H9 (cell line): ENCODE measurements around the gene MCM3AP. TPM values are rescaled to one million over a fixed set of nuclear protein-coding genes. Genes with fewer than 3 reads are reported as not detected.
A peak's percentile ranks its signal among the peaks of the same experiment; 100 is the strongest.

Source experiments
- DNase-seq: peaks from one replicate; pipeline ENCODE4 v3.0.0-alpha.2; 2017
- H2AFZ ChIP-seq: one replicate; pipeline ENCODE4 v1.6.1; 2013; ENCODE audit warnings: mild to moderate bottlenecking, low read length, control low read depth, moderate library complexity
- H2AK5ac ChIP-seq: 2 replicates; pipeline ENCODE4 v1.6.1; 2013; ENCODE audit warnings: low read length, control low read depth, mixed read lengths; ENCODE audit not compliant: insufficient read length
- H2BK120ac ChIP-seq: one replicate; pipeline ENCODE4 v1.6.1; 2013; ENCODE audit warnings: low read depth, mild to moderate bottlenecking, low read length, control low read depth, inconsistent platforms; ENCODE audit not compliant: poor library complexity, severe bottlenecking
- H2BK12ac ChIP-seq: 2 replicates; pipeline ENCODE4 v1.6.1; 2013; ENCODE audit warnings: low read length, control low read depth, mixed read lengths, low read depth; ENCODE audit not compliant: insufficient read length
- H2BK15ac ChIP-seq: 2 replicates; pipeline ENCODE4 v1.6.1; 2013; ENCODE audit warnings: low read depth, low read length, control low read depth
- H2BK20ac ChIP-seq: one replicate; pipeline ENCODE4 v1.6.1; 2013; ENCODE audit warnings: low read depth, mild to moderate bottlenecking, low read length, control low read depth, inconsistent platforms; ENCODE audit not compliant: poor library complexity, severe bottlenecking
- H2BK5ac ChIP-seq: 2 replicates; pipeline ENCODE4 v1.6.1; 2013; ENCODE audit warnings: low read length, control low read depth, mixed read lengths; ENCODE audit not compliant: insufficient read length
- H3K14ac ChIP-seq: 2 replicates; pipeline ENCODE4 v1.6.1; 2013; ENCODE audit warnings: low read length, control low read depth; ENCODE audit not compliant: insufficient read depth
- H3K18ac ChIP-seq: 2 replicates; pipeline ENCODE4 v1.6.1; 2013; ENCODE audit warnings: low read depth, mild to moderate bottlenecking, mixed read lengths, low read length, control low read depth; ENCODE audit not compliant: insufficient read length
- H3K23ac ChIP-seq: 2 replicates; pipeline ENCODE4 v1.6.1; 2013; ENCODE audit warnings: low read length, control low read depth, mixed read lengths, low read depth; ENCODE audit not compliant: insufficient read length
- H3K23me2 ChIP-seq: 2 replicates; pipeline ENCODE4 v1.6.1; 2013; ENCODE audit warnings: low read depth, mild to moderate bottlenecking, mixed read lengths, low read length, control low read depth; ENCODE audit not compliant: insufficient read length, poor library complexity, severe bottlenecking
- H3K27ac ChIP-seq: 2 replicates; pipeline ENCODE4 v1.5.1; 2013; ENCODE audit warnings: low read length, control low read depth, mixed read lengths, low read depth; ENCODE audit not compliant: insufficient read length
- H3K27me3 ChIP-seq: 2 replicates; pipeline ENCODE4 v1.6.1; 2013; ENCODE audit warnings: low read length, control low read depth, inconsistent platforms; ENCODE audit not compliant: insufficient read depth
- H3K4ac ChIP-seq: 2 replicates; pipeline ENCODE4 v1.6.1; 2013; ENCODE audit warnings: low read depth, mild to moderate bottlenecking, control low read depth, inconsistent platforms, low read length, moderate library complexity
- H3K4me1 ChIP-seq: 2 replicates; pipeline ENCODE4 v1.6.1; 2013; ENCODE audit warnings: low read length, control low read depth, inconsistent platforms; ENCODE audit not compliant: insufficient read depth
- H3K4me2 ChIP-seq: 2 replicates; pipeline ENCODE4 v1.6.1; 2013; ENCODE audit warnings: low read length, control low read depth, mixed read lengths; ENCODE audit not compliant: insufficient read length, insufficient read depth
- H3K56ac ChIP-seq: 2 replicates; pipeline ENCODE4 v1.6.1; 2013; ENCODE audit warnings: low read depth, mild to moderate bottlenecking, mixed read lengths, low read length, control low read depth; ENCODE audit not compliant: insufficient read length
- H3K79me1 ChIP-seq: 2 replicates; pipeline ENCODE4 v1.6.1; 2013; ENCODE audit warnings: low read depth, mild to moderate bottlenecking, moderate library complexity, low read length, control low read depth, inconsistent platforms; ENCODE audit not compliant: insufficient read depth, poor library complexity, severe bottlenecking
- H3K79me2 ChIP-seq: 2 replicates; pipeline ENCODE4 v1.6.1; 2013; ENCODE audit warnings: low read length, control low read depth, inconsistent platforms; ENCODE audit not compliant: insufficient read depth
- H3K9ac ChIP-seq: 2 replicates; pipeline ENCODE4 v1.6.1; 2013; ENCODE audit warnings: low read length, control low read depth, mixed read lengths; ENCODE audit not compliant: insufficient read length; ENCODE audit errors: extremely low read depth
- H3K9me3 ChIP-seq: one replicate; pipeline ENCODE4 v1.6.1; 2013; ENCODE audit warnings: low read depth, low read length, inconsistent platforms; ENCODE audit not compliant: control insufficient read depth
- H3T11ph ChIP-seq: one replicate; pipeline ENCODE4 v1.6.1; 2013; ENCODE audit warnings: mild to moderate bottlenecking, low read length, control low read depth, inconsistent platforms
- H4K20me1 ChIP-seq: one replicate; pipeline ENCODE4 v1.6.1; 2013; ENCODE audit not compliant: control insufficient read depth, insufficient read length, insufficient read depth
- H4K5ac ChIP-seq: 2 replicates; pipeline ENCODE4 v1.6.1; 2013; ENCODE audit warnings: low read depth, mild to moderate bottlenecking, mixed read lengths, low read length, control low read depth; ENCODE audit not compliant: insufficient read length
- H4K8ac ChIP-seq: replicated peaks from 2 replicates; pipeline ENCODE4 v1.6.1; 2013; ENCODE audit warnings: low read length, control low read depth, mixed read lengths, low read depth; ENCODE audit not compliant: insufficient read length
- H4K91ac ChIP-seq: 2 replicates; pipeline ENCODE4 v1.6.1; 2013; ENCODE audit warnings: low read depth, mild to moderate bottlenecking, moderate library complexity, mixed read lengths, low read length, control low read depth; ENCODE audit not compliant: insufficient read length
- H3K27ac Mint-ChIP-seq, 3 experiments: 2 replicates in 2 of 3; 3 replicates in 1 of 3; pipeline ENCODE4 v1.8.0; 2020 to 2021; ENCODE audit warnings: mixed read lengths in 3 of 3, mild to moderate bottlenecking in 1 of 3, moderate library complexity in 1 of 3
- H3K27me3 Mint-ChIP-seq: 2 replicates; pipeline ENCODE4 v1.8.0; 2021; ENCODE audit warnings: low read depth, mild to moderate bottlenecking, moderate library complexity, mixed read lengths
- H3K36me3 Mint-ChIP-seq, 3 experiments: 2 replicates in 2 of 3; 3 replicates in 1 of 3; pipeline ENCODE4 v1.8.0; 2020 to 2021; ENCODE audit warnings: low read depth in 3 of 3, mixed read lengths in 3 of 3; ENCODE audit not compliant: insufficient read depth in 1 of 3
- H3K4me1 Mint-ChIP-seq, 2 experiments: 2 replicates each; pipeline ENCODE4 v1.8.0; 2020; ENCODE audit warnings: mixed read lengths in 2 of 2
- H3K4me3 Mint-ChIP-seq, 2 experiments: 2 replicates in 1 of 2; 3 replicates in 1 of 2; pipeline ENCODE4 v1.8.0; 2020 to 2021; ENCODE audit warnings: mild to moderate bottlenecking in 2 of 2, mixed read lengths in 2 of 2, moderate library complexity in 1 of 2
- H3K9me3 Mint-ChIP-seq, 2 experiments: 2 replicates in 1 of 2; 3 replicates in 1 of 2; pipeline ENCODE4 v1.8.0; 2020; ENCODE audit warnings: mild to moderate bottlenecking in 2 of 2, mixed read lengths in 2 of 2, moderate library complexity in 1 of 2
- CTCF ChIP-seq: fragments of 200-600 bp; sonication (generic); conservative IDR thresholded peaks from 3 replicates; pipeline ENCODE4 v1.8.0; 2021; ENCODE audit warnings: antibody characterized with exemption, mild to moderate bottlenecking
- WGBS: extraction: QIAGEN DNeasy Blood & Tissue Kit; methylation state at CpG from one replicate; pipeline ENCODE4 v1.1.7; 2013; ENCODE audit warnings: missing lambda C conversion rate, low lambda C conversion rate, mixed read lengths; ENCODE audit not compliant: insufficient read length; ENCODE audit errors: extremely low coverage; 5-methylcytosine and 5-hydroxymethylcytosine counted together
- total RNA-seq: library from RNA; stranded (reverse); gene quantifications from 2 replicates; pipeline ENCODE4 v1.2.1, GENCODE V29; 2021

Gene MCM3AP
- total RNA-seq, 1 experiment from 2014 or later: 124 TPM

GRCh38 chr21:46187814-46188213, 97.6 kb downstream of the MCM3AP start:
- no peak for DNase-seq
- WGBS: no CpG with 5 or more reads among the region's 7 CpGs
- Histone ChIP-seq H2BK12ac (no peak overlapping the region), H4K5ac (no peak overlapping the region), H3K27me3 (no peaks in the 10 kb centered on the region), H4K8ac (no peak overlapping the region), H3K79me1 (no peaks in the 10 kb centered on the region), H3K23ac (no peak overlapping the region), H3K14ac (no peak overlapping the region), H3K79me2 (no peaks in the 10 kb centered on the region), H2BK20ac (no peak overlapping the region), H3K23me2 (peaks cover 7% of the 10 kb centered on the region), H4K20me1 (no peaks in the 10 kb centered on the region), H3K18ac (no peak overlapping the region), H3K27ac (no peak overlapping the region), H3K4ac (no peak overlapping the region), H2BK5ac (no peak overlapping the region), H4K91ac (no peak overlapping the region), H2AK5ac (no peak overlapping the region), H3K9ac (no peak overlapping the region), H3K4me2 (no peak overlapping the region), H2BK120ac (no peak overlapping the region), H3T11ph (no peak overlapping the region), H3K9me3 (no peaks in the 10 kb centered on the region), H2AFZ (no peak overlapping the region), H3K56ac (no peak overlapping the region), H3K4me1 (peaks cover 4% of the 10 kb centered on the region; the same call in 1 of the 2 replicates), H2BK15ac (no peak overlapping the region)
- no peak for TF ChIP-seq CTCF
- Mint-ChIP-seq H3K27me3 (no peaks in the 10 kb centered on the region), H3K4me1 (peaks cover 22 to 29% of the 10 kb centered on the region in 2 experiments), H3K4me3 (no peak overlapping the region), H3K36me3 (peaks cover 12 to 22% (median 19%) of the 10 kb centered on the region in 3 experiments; a peak in 6 of 7 replicates), H3K27ac (peak overlapping the region in 1 of 3 experiments; percentile 4; a peak in 2 of 7 replicates), H3K9me3 (no peaks in the 10 kb centered on the region)
